GM06990 (cell line): ENCODE results near the gene HDAC4.

Source experiments
- DNase-seq: peaks from one replicate; pipeline ENCODE4 v3.0.0-alpha.2; 2011; ENCODE audit not compliant: insufficient read length; ENCODE audit errors: extremely low read depth
- H3K27me3 ChIP-seq: replicated peaks from 2 replicates; pipeline ENCODE4 v1.6.0; 2011; ENCODE audit warnings: low read length; ENCODE audit not compliant: control insufficient read depth, insufficient read depth
- H3K36me3 ChIP-seq: 2 replicates; pipeline ENCODE4 v1.5.1; 2011; ENCODE audit warnings: low read length; ENCODE audit not compliant: control insufficient read depth, insufficient read depth
- H3K4me3 ChIP-seq: replicated peaks from 2 replicates; pipeline ENCODE4 v1.5.1; 2011; ENCODE audit warnings: low read depth, mild to moderate bottlenecking, control low read depth, low read length
- TF ChIP-seq, protein P1 (sequence below): IDR thresholded peaks from 2 replicates; pipeline ENCODE4 v1.5.1; 2011; ENCODE audit warnings: low read length, control low read depth, mild to moderate bottlenecking, inconsistent platforms; ENCODE audit not compliant: insufficient read depth, poor library complexity, severe bottlenecking

HDAC4 gene

DNA sequence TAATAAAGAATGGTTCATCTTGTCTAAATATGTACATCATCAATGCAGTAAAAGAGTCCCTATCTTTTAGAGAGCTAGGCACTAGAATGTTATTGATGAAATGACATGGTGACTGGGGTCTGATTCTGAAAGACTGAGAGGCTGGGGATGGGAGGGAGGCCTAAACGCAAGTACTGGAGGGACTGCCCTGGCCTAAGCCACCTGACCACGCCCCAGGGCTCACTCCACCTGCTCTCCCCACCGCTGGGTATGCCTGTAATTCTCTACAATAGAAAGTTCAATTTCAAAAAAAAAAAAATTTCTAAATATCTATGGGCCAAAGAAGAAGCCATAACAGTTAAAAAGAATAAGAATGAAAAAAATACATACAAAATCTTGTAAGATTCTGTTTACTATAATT, 194.0 kb downstream of the HDAC4 start:
- DNase-seq: no peak
- TF ChIP-seq, protein P1, sequence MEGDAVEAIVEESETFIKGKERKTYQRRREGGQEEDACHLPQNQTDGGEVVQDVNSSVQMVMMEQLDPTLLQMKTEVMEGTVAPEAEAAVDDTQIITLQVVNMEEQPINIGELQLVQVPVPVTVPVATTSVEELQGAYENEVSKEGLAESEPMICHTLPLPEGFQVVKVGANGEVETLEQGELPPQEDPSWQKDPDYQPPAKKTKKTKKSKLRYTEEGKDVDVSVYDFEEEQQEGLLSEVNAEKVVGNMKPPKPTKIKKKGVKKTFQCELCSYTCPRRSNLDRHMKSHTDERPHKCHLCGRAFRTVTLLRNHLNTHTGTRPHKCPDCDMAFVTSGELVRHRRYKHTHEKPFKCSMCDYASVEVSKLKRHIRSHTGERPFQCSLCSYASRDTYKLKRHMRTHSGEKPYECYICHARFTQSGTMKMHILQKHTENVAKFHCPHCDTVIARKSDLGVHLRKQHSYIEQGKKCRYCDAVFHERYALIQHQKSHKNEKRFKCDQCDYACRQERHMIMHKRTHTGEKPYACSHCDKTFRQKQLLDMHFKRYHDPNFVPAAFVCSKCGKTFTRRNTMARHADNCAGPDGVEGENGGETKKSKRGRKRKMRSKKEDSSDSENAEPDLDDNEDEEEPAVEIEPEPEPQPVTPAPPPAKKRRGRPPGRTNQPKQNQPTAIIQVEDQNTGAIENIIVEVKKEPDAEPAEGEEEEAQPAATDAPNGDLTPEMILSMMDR: no peak
- Histone ChIP-seq H3K36me3 (no peaks in the 10 kb centered on the region), H3K27me3 (no peaks in the 10 kb centered on the region), H3K4me3 (no peak overlapping the region)

DNA sequence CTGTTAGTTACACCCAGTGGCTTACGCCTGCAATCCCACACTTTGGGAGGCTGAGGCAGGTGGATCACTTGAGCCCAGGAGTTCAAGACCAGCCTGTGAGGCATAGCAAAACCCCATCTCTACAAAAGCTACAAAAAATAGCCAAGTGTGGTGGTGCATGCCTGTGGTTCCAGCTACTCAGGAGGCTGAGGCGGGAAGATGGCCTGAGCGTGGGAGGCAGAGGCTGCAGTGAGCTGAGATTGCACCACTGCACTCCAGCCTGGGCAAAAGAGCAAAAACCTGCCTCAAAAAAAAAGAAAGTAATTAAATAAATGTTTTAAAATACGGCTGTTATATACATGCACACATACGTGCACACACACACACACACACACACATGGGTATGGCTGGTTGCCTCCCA, 194.8 kb downstream of the HDAC4 start:
- TF ChIP-seq, protein P1: no peak

DNA sequence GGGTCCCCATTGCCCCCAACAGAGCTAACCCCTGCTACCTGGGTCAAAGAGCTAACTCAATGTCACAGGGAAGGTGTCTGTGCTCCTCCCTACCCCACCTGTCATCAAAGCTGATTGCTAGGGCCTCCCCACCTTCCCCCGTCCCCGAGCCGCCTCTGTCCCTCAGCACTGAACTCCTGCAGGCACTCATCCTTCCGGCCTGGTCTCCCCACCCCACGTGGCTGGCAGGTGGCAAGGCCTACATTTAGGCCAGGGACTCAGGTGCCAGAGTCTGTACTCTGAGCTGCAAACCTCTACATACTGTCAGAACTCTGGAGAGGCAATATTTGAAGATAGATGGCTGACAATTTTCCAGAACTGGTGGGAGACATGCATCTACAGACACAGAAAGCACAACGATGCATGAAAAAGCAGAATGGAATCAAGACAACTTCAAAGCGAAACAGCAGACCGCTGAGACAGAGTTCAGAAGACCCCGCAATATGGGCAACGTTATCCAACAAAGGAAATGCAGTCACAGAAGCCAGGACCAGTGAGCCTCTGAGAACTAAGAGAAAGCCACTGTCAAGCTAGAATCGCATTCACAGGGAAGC, 195.8 kb downstream of the HDAC4 start:
- no peak for DNase-seq
- Histone ChIP-seq H3K27me3 (no peaks in the 10 kb centered on the region), H3K36me3 (no peaks in the 10 kb centered on the region), H3K4me3 (no peak overlapping the region)
- TF ChIP-seq, protein P1: no peak

More for the DNA sequence above, 194.8 kb downstream of the HDAC4 start:
- no peaks in the 10 kb centered on the region for H3K36me3 ChIP-seq
- H3K4me3 ChIP-seq: no peak overlapping the region
- no peaks in the 10 kb centered on the region for H3K27me3 ChIP-seq
- no peak for DNase-seq

DNA sequence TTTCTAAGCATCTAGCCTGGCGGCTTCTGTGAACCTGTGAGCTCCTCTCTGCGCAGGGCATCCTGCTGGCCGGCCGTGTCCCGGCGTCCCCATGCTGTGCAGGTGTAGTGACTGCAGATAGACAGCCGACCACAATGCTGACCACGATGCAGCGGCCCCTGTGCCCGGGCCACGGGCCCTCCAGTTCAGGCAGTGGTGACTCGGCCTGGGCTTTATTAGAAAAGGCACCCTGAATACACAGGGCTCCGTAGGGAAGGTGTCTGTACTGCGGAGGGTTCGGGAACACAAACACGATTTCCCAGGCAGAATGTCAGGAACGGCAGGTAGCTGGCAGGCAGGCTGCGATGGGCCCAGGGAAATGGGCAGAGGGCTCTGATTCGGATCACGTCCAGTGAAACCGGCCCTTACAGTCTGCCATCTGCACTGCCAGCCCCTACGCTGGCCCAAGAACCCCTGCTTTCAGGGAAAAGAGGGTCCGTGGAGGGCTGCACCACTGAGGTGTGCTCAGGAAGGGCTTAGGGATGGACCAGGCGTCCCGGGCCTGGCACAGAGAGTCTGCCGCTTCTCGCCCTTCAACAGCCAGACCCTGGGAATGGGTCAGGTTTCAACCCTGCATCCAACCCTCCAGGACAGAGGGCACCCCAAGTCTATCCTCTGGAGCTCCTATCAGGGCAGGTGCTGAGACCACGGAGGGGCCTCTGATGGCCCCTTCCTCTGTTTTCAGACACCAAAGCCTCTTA, 196.5 kb downstream of the HDAC4 start:
- Histone ChIP-seq H3K27me3 (no peaks in the 10 kb centered on the region), H3K36me3 (no peaks in the 10 kb centered on the region), H3K4me3 (no peak overlapping the region)
- TF ChIP-seq, protein P1: no peak
- no peak for DNase-seq

DNA sequence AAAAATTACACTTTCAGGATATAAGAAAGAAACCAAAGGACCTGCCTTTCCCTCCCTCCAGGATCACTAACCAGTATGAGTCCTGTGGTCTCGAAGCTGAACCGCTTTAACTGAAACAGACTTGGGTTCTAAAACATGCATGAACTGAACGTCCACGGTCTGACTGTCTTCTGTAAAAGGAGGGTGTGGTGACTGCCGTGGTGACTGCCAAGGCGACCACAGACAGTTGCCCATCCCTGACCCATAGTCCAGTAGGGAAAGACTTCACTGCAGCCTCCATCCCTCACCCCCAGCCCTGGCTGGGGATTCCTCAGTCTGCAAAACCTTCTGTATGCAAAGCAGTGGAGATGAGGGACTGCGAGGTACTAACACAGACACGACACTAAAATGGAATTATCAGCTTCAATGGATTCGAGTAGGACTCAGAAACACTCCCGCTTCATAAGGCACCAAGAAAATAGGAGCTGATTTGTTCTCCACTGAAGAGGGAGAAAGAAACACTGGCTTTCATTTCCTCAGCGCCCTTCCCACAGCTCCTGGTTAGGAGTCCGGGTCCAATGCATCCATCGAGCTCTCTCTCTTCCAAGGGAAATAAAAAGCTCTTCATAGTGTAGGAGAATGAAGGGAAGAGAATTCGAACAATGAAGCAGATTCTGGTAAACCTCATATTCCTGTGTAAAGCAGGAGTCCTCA, 197.2 kb downstream of the HDAC4 start:
- Histone ChIP-seq H3K4me3 (no peak overlapping the region), H3K27me3 (no peaks in the 10 kb centered on the region), H3K36me3 (no peaks in the 10 kb centered on the region)
- TF ChIP-seq, protein P1: no peak
- no peak for DNase-seq
